K562 (cell line): Measurements from ENCODE around the gene TRIM75. TPM values are rescaled to one million over a fixed set of nuclear protein-coding genes. Genes with fewer than 3 reads are reported as not detected.

Experiments
- ATAC-seq: fragments of 200-7000 bp; cut with Tn5 transposase; 3 replicates; pipeline ENCODE4 v1.9.1; 2020; ENCODE audit warnings: moderate library complexity
- BruUV-seq: library from RNA; stranded (reverse); fragments of 400-500 nt; replicated peaks from 2 replicates; lab custom pipeline; 2021; lab: Mats Ljungman, UMichigan
- CTCF ChIA-PET: fragments of 300-600 bp; formaldehyde crosslinking; extraction: SDS; loops from one replicate; lab custom pipeline; 2021; ENCODE audit warnings: low intra/inter-chr PET ratio; lab: Yijun Ruan, JAX
- POLR2A ChIA-PET: fragments of 300-600, 350-650 bp; sonication (Branson Sonifier 250); formaldehyde crosslinking; extraction: SDS; loops from one replicate; lab custom pipeline; 2021; ENCODE audit warnings: antibody characterized with exemption, inconsistent platforms; lab: Yijun Ruan, JAX
- DNase-seq, 4 experiments: peaks; one replicate each; pipeline versions ENCODE4 v3.0.0 to v3.0.0-alpha.2; 2011 to 2018; ENCODE audit warnings: low spot score in 3 of 4, mixed read lengths in 3 of 4; ENCODE audit errors: extremely low read depth in 1 of 4
- FAIRE-seq: peaks from 2 replicates; lab custom pipeline; 2011; peaks lifted over from hg19 to GRCh38; lab: Jason Lieb, UNC
- H2AFZ ChIP-seq: 2 replicates; pipeline ENCODE4 v1.6.0; 2011; ENCODE audit warnings: low read depth, low read length, control low read depth, inconsistent platforms
- H3K27ac ChIP-seq: fragments of 200-600 bp; 3 replicates; pipeline ENCODE4 v1.8.0; 2011; ENCODE audit warnings: low read depth, mild to moderate bottlenecking, control low read depth, inconsistent platforms, low read length, moderate library complexity, mixed read lengths; ENCODE audit errors: extremely low read depth
- H3K27me3 ChIP-seq, 2 experiments: fragments of 300-600 bp in 1 of 2; 2 replicates in 1 of 2; 3 replicates in 1 of 2; pipeline versions ENCODE4 v1.6.0 to v1.8.0; 2011; ENCODE audit warnings: inconsistent platforms in 2 of 2, low read length in 2 of 2, mild to moderate bottlenecking in 1 of 2, mixed read lengths in 1 of 2, moderate library complexity in 1 of 2; ENCODE audit not compliant: control insufficient read depth in 2 of 2, insufficient read depth in 2 of 2
- H3K36me3 ChIP-seq: fragments of 300-600 bp; 3 replicates; pipeline ENCODE4 v1.8.0; 2011; ENCODE audit warnings: mild to moderate bottlenecking, low read length, inconsistent platforms; ENCODE audit not compliant: control insufficient read depth, insufficient read depth
- H3K4me1 ChIP-seq, 2 experiments: fragments of 200-600 bp in 1 of 2; replicated peaks in 1 of 2; 2 replicates in 1 of 2; 3 replicates in 1 of 2; pipeline versions ENCODE4 v1.5.1 to v1.8.0; 2011; ENCODE audit warnings: inconsistent platforms in 2 of 2, low read length in 2 of 2, mild to moderate bottlenecking in 1 of 2, mixed read lengths in 1 of 2, moderate library complexity in 1 of 2; ENCODE audit not compliant: control insufficient read depth in 2 of 2, insufficient read depth in 2 of 2
- H3K4me2 ChIP-seq: 2 replicates; pipeline ENCODE4 v1.6.1; 2011; ENCODE audit warnings: low read length, control low read depth, inconsistent platforms, mixed read lengths; ENCODE audit not compliant: insufficient read depth
- H3K4me3 ChIP-seq: fragments of 200-600 bp; sonication (generic), shearing (Covaris generic); 2 replicates; pipeline ENCODE4 v1.5.1; 2016; ENCODE audit warnings: control low read depth, inconsistent platforms
- H3K79me2 ChIP-seq: fragments of 200-600 bp; 3 replicates; pipeline ENCODE4 v1.8.0; 2011; ENCODE audit warnings: low read length, inconsistent platforms; ENCODE audit not compliant: control insufficient read depth, insufficient read depth
- H3K9ac ChIP-seq, 2 experiments: 2 replicates each; pipeline versions ENCODE4 v1.6.0 to v1.6.1; 2011; ENCODE audit warnings: low read depth in 2 of 2, low read length in 2 of 2, control low read depth in 1 of 2, inconsistent platforms in 1 of 2, mild to moderate bottlenecking in 1 of 2, mixed read lengths in 1 of 2; ENCODE audit not compliant: insufficient read depth in 1 of 2
- H3K9me1 ChIP-seq: one replicate; pipeline ENCODE4 v1.6.0; 2011; ENCODE audit warnings: inconsistent platforms, mild to moderate bottlenecking, low read length, moderate library complexity; ENCODE audit not compliant: control insufficient read depth, insufficient read depth
- H3K9me3 ChIP-seq: replicated peaks from 2 replicates; pipeline ENCODE4 v1.5.1; 2011; ENCODE audit warnings: low read depth, low read length, inconsistent platforms; ENCODE audit not compliant: control insufficient read depth, insufficient read depth
- H4K20me1 ChIP-seq: replicated peaks from 2 replicates; pipeline ENCODE4 v1.6.1; 2011; ENCODE audit warnings: low read length, inconsistent platforms, mixed read lengths; ENCODE audit not compliant: control insufficient read depth, insufficient read depth
- BRF1 ChIP-seq: IDR thresholded peaks from 3 replicates; pipeline ENCODE4 v1.6.1; 2011; ENCODE audit warnings: borderline replicate concordance, mild to moderate bottlenecking; ENCODE audit not compliant: insufficient read length; ENCODE audit errors: extremely low read depth
- NCOR1 ChIP-seq: fragments of 450-650 bp; IDR thresholded peaks from 2 replicates; pipeline ENCODE4 v1.6.1; 2016; ENCODE audit warnings: mild to moderate bottlenecking, moderate library complexity
- NR2C2 ChIP-seq, 2 experiments: fragments of 200-800 bp in 1 of 2; sonication (Bioruptor generic) in 1 of 2; sonication (generic) in 1 of 2; formaldehyde crosslinking in 1 of 2; IDR thresholded peaks; 2 replicates each; pipeline versions ENCODE4 v1.6.1 to v1.8.0; 2016 to 2022; ENCODE audit warnings: mild to moderate bottlenecking in 1 of 2, missing compliant biosample characterization in 1 of 2, missing genetic modification characterization in 1 of 2, missing genetic modification reagents in 1 of 2
- PML ChIP-seq: IDR thresholded peaks from 2 replicates; pipeline ENCODE4 v1.6.1; 2012; ENCODE audit warnings: low read length, inconsistent platforms
- PRPF4 ChIP-seq: fragments of 200-400 bp; formaldehyde crosslinking; IDR thresholded peaks from one replicate; pipeline ENCODE4 v1.6.1; 2017; ENCODE audit warnings: low read length, low read depth, mild to moderate bottlenecking; ENCODE audit not compliant: insufficient read depth, poor library complexity, severe bottlenecking
- PTRF ChIP-seq: fragments of 450-650 bp; IDR thresholded peaks from 2 replicates; pipeline ENCODE4 v1.6.1; 2016; ENCODE audit warnings: mild to moderate bottlenecking, missing genetic modification characterization, missing compliant biosample characterization
- SMARCE1 ChIP-seq: fragments of 450-650 bp; IDR thresholded peaks from 2 replicates; pipeline ENCODE4 v1.7.1; 2016; ENCODE audit warnings: mild to moderate bottlenecking
- TRIM24 ChIP-seq, 2 experiments: fragments of 450-650 bp; IDR thresholded peaks; 2 replicates each; pipeline ENCODE4 v1.6.1; 2016
- U2AF1 ChIP-seq: fragments of 200-400 bp; formaldehyde crosslinking; optimal IDR thresholded peaks from 2 replicates; pipeline ENCODE3; 2017; ENCODE audit warnings: mild to moderate bottlenecking, low read depth, low read length, moderate library complexity
- ZNF212 ChIP-seq: fragments of 450-650 bp; formaldehyde crosslinking; IDR thresholded peaks from 2 replicates; pipeline ENCODE4 v1.4.0; 2020; ENCODE audit warnings: mild to moderate bottlenecking
- ZNF217 ChIP-seq: sonication (generic); formaldehyde crosslinking; IDR thresholded peaks from 2 replicates; pipeline ENCODE4 v1.8.0; 2022; ENCODE audit warnings: mild to moderate bottlenecking, missing genetic modification reagents
- ZNF324 ChIP-seq: fragments of 250-450 bp; sonication (Bioruptor Pico); IDR thresholded peaks from 2 replicates; pipeline ENCODE4 v1.4.0; 2020; ENCODE audit warnings: mild to moderate bottlenecking
- ZNF75A ChIP-seq: fragments of 450-650 bp; formaldehyde crosslinking; IDR thresholded peaks from 2 replicates; pipeline ENCODE4 v1.4.0; 2020; ENCODE audit warnings: mild to moderate bottlenecking
- ZZZ3 ChIP-seq: fragments of 450-650 bp; IDR thresholded peaks from 2 replicates; pipeline ENCODE4 v1.6.1; 2016; ENCODE audit warnings: antibody characterized with exemption, mild to moderate bottlenecking, moderate library complexity
- WGBS: fragments of 100-300 bp; shearing (Covaris generic); methylation state at CpG from one replicate; pipeline ENCODE4 v1.1.6; 2016; ENCODE audit warnings: low coverage, mixed read lengths; ENCODE audit not compliant: insufficient coverage; ENCODE audit errors: missing lambda C conversion rate; 5-methylcytosine and 5-hydroxymethylcytosine counted together
- in situ Hi-C: fragments of 300-500 bp; cut with MboI; formaldehyde crosslinking; loops from 4 replicates; pipeline ENCODE4 v1.15.0; 2018; ENCODE audit warnings: inconsistent platforms, mixed read lengths
- intact Hi-C: fragments of 100-400 bp; cut with micrococcal nuclease; formaldehyde crosslinking; loops from 2 replicates; pipeline ENCODE4 v1.14.2; 2022
- polyA plus RNA-seq, 8 experiments: library from polyadenylated mRNA; depleted of rRNA in 4 of 8; stranded (reverse) in 5 of 8; unstranded in 3 of 8; fragments of >200 nt; fragmentation: Nextera tagmentation in 2 of 8; fragmentation: Illumina TruSeq in 1 of 8; extraction: Ambion mirVana in 2 of 8; extraction: Trizol in 1 of 8; gene quantifications; 2 replicates each; pipeline versions ENCODE4 v1.2.1 to v1.2.3, GENCODE V29; 2011 to 2014; ENCODE audit warnings: inconsistent platforms in 1 of 8, missing spikeins in 1 of 8
- total RNA-seq, 7 experiments: library from RNA; depleted of rRNA in 6 of 7; stranded (reverse); fragments of >200 nt in 6 of 7; fragmentation: Illumina TruSeq in 2 of 7; extraction: Trizol in 2 of 7; gene quantifications; 2 replicates each; pipeline versions ENCODE4 v1.2.1 to v1.2.3, GENCODE V29; 2011 to 2021; ENCODE audit warnings: low replicate concordance in 1 of 7
- TF ChIP-seq, protein P1 (sequence below): sonication (generic); formaldehyde crosslinking; IDR thresholded peaks from 2 replicates; pipeline ENCODE4 v1.8.1; 2023; ENCODE audit warnings: mild to moderate bottlenecking, missing genetic modification reagents

Gene TRIM75
- total and polyA plus RNA-seq, 9 of the 15 experiments (the other 6 are each of a cell fraction or from before 2014, with no cell fraction given) = not detected

DNA sequence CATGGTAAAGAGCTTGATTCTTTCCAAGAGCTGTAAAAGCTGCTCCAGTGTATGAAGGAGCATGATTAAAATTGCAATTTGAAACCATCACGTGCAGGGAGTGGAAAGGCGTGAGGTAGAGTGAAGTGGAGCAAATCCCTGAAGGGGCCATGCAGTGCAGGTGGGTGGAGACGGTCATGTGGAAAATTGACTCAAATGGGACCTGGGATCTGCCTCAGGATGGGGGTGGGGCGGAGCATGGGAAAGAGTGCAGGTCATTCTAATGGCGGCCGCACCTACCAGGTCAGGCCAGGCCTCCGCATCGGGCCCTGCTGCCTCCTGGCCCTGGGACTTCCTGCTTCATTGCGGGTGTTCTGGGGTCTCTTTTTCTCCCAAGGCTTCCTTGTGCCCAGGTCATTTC, 47.2 kb upstream of the TRIM75 start:
- no peak overlapping the region for H3K27ac ChIP-seq
- DNase-seq (no peak), ATAC-seq (peak; percentile 53; the same call in 1 of the 3 replicates), FAIRE-seq (no peak)
- no peak overlapping the region for H3K4me3 ChIP-seq
- H3K9ac ChIP-seq = no peak overlapping the region
- WGBS = 7% methylated on average over 9 of the region's 9 CpGs
- TF ChIP-seq PTRF (tag) = no peak
- no peak for TF ChIP-seq NCOR1
- no peak for TF ChIP-seq ZNF212 (CRISPR knock-in tag)
- TF ChIP-seq ZNF75A = no peak
- TF ChIP-seq PRPF4 = no peak
- no peaks in the 10 kb centered on the region for H3K4me1 ChIP-seq
- H3K36me3 ChIP-seq = no peaks in the 10 kb centered on the region
- peaks cover 11 to 45% of the 10 kb centered on the region in 2 experiments for H3K27me3 ChIP-seq
- intact Hi-C loops = no loop called here
- no peak overlapping the region for H2AFZ ChIP-seq
- no peaks in the 10 kb centered on the region for H3K9me1 ChIP-seq
- H4K20me1 ChIP-seq = no peaks in the 10 kb centered on the region
- POLR2A ChIA-PET = no interaction called here
- H3K4me2 ChIP-seq = no peak overlapping the region
- no TSS peak for BruUV-seq
- CTCF ChIA-PET = no interaction called here
- in situ Hi-C loops = no loop called here
- H3K79me2 ChIP-seq = no peaks in the 10 kb centered on the region
- H3K9me3 ChIP-seq = no peaks in the 10 kb centered on the region

DNA sequence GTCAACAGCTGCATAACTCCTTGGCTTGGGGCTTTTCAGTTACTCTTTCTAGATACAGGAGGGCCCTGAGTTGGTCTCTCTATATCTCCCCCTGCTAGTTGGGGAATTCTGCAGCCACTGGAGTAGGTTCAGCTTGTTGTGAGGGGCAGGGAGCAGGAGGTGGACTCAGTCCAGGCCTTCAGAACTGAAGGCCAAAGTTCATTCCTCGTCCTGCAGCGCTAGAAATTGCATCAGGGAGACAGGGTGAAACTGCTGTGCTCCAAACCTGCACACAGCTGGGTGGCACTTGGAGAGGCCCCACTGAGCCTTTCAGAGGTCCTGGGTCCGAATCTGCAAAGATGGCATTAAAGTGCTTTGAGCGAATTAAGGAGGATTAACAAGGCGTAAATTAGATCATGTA, 46.8 kb upstream of the TRIM75 start:
- Histone ChIP-seq H3K9me1 (no peaks in the 10 kb centered on the region), H3K9ac (no peak overlapping the region), H3K79me2 (no peaks in the 10 kb centered on the region), H3K4me2 (no peak overlapping the region), H3K4me3 (no peak overlapping the region), H3K4me1 (no peaks in the 10 kb centered on the region), H3K27ac (no peak overlapping the region), H4K20me1 (no peaks in the 10 kb centered on the region), H3K9me3 (no peaks in the 10 kb centered on the region), H3K27me3 (peaks cover 11 to 47% of the 10 kb centered on the region in 2 experiments), H2AFZ (no peak overlapping the region), H3K36me3 (no peaks in the 10 kb centered on the region)
- no TSS peak for BruUV-seq
- ChIA-PET POLR2A (no interaction called here), CTCF (no interaction called here)
- WGBS = 3% methylated on average over 4 of the region's 5 CpGs
- TF ChIP-seq, protein P1, sequence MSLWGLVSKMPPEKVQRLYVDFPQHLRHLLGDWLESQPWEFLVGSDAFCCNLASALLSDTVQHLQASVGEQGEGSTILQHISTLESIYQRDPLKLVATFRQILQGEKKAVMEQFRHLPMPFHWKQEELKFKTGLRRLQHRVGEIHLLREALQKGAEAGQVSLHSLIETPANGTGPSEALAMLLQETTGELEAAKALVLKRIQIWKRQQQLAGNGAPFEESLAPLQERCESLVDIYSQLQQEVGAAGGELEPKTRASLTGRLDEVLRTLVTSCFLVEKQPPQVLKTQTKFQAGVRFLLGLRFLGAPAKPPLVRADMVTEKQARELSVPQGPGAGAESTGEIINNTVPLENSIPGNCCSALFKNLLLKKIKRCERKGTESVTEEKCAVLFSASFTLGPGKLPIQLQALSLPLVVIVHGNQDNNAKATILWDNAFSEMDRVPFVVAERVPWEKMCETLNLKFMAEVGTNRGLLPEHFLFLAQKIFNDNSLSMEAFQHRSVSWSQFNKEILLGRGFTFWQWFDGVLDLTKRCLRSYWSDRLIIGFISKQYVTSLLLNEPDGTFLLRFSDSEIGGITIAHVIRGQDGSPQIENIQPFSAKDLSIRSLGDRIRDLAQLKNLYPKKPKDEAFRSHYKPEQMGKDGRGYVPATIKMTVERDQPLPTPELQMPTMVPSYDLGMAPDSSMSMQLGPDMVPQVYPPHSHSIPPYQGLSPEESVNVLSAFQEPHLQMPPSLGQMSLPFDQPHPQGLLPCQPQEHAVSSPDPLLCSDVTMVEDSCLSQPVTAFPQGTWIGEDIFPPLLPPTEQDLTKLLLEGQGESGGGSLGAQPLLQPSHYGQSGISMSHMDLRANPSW (CRISPR knock-in tag) = no peak
- TF ChIP-seq ZNF217 (CRISPR knock-in tag) (no peak), U2AF1 (no peak), ZNF324 (CRISPR knock-in tag) (no peak), ZZZ3 (no peak), NR2C2 (CRISPR knock-in tag; IDR thresholded peaks at IDR 0.05) (no peak), NR2C2 (tag; IDR thresholded peaks at IDR 0.05) (no peak), BRF1 (no peak), PML (no peak), SMARCE1 (no peak), TRIM24 (IDR thresholded peaks at IDR 0.05) (no peak)
- FAIRE-seq (no peak), DNase-seq (no peak), ATAC-seq (no peak)
- intact Hi-C loops = no loop called here
- in situ Hi-C loops = no loop called here
